Measurements from ENCODE around the gene MARCHF2.
A peak's percentile ranks its signal among the peaks of the same experiment; 100 is the strongest.
"Not testable (repeated sequence)": the region's sequence is repeated elsewhere in the genome, so short reads cannot be mapped to it uniquely, and the experiment has no call there.

Gene MARCHF2

GRCh38 chr19:8376373-8376974, 36.6 kb upstream of the MARCHF2 start:
- H3K36me3 ChIP-seq (ENCODE audit: insufficient read depth, low read depth, low read length); H3K4me3 ChIP-seq (ENCODE audit: low read length); H3K27me3 ChIP-seq (ENCODE audit: insufficient read depth, low read length); H3K27ac ChIP-seq (ENCODE audit: low read length); H3K9ac ChIP-seq (ENCODE audit: low read depth, low read length); H3K9me3 ChIP-seq (ENCODE audit: insufficient read depth, low read depth, low read length); H3K4me1 ChIP-seq (ENCODE audit: insufficient read depth, low read length): not testable (repeated sequence)

DNA sequence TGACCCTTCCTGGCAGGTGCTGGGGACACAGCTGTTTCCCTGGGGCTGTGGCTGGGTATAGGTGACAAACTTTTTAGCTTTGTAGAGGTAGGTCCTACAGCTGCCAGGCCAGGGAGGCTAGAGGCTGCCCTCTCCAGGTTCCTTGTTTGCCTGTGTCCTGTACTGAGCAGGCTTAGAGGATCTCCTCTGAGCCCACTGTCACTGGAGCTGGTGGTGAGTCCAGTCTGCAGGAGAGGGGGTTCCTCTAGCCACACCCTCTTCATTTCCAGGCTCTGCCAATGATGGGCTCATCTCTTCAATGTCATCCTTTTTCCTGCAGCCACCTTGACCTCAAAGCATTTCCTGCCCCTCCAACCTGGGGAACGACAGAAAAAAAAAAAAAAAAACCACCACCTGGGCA, 35.5 kb upstream of the MARCHF2 start:
- Histone ChIP-seq H3K27me3 (ENCODE audit: insufficient read depth, low read length) (no peaks in the 10 kb centered on the region), H3K4me3 (ENCODE audit: low read length) (no peak overlapping the region), H3K36me3 (ENCODE audit: insufficient read depth, low read depth, low read length) (no peaks in the 10 kb centered on the region), H3K9ac (ENCODE audit: low read depth, low read length) (no peak overlapping the region), H3K9me3 (ENCODE audit: insufficient read depth, low read depth, low read length) (no peaks in the 10 kb centered on the region), H3K4me1 (ENCODE audit: insufficient read depth, low read length) (no peaks in the 10 kb centered on the region), H3K27ac (ENCODE audit: low read length) (no peak overlapping the region)

DNA sequence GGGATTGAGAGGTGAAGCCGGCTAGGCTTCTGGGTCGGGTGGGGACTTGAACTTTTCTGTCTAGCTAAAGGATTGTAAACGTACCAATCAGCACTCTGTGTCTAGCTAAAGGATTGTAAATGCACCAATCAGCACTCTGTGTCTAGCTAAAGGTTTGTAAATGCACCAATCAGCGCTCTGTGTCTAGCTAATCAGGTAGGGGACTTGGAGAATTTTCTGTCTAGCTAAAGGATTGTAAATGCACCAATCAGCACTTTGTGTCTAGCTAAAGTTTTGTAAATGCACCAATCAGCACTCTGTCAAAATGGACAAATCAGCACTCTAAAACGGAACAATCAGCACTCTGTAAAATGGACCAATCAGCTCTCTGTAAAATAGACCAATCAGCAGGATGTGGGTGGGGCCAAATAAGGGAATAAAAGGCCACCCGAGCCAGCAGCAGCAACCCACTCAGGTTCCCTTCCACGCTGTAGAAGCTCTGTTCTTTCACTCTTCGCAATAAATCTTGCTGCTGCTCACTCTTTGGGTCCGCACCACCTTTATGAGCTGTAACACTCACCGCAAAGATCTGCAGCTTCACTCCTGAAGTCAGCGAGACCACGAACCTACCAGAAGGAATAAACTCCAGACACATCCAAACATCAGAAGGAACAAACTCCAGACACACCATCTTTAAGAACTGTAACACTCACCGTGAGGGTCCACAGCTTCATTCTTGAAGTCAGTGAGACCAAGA, 33.8 kb upstream of the MARCHF2 start:
- not testable (repeated sequence) for H3K9ac ChIP-seq (ENCODE audit: low read depth, low read length); H3K4me1 ChIP-seq (ENCODE audit: insufficient read depth, low read length); H3K27ac ChIP-seq (ENCODE audit: low read length); H3K27me3 ChIP-seq (ENCODE audit: insufficient read depth, low read length); H3K4me3 ChIP-seq (ENCODE audit: low read length); H3K36me3 ChIP-seq (ENCODE audit: insufficient read depth, low read depth, low read length); H3K9me3 ChIP-seq (ENCODE audit: insufficient read depth, low read depth, low read length)

- H3K4me1 ChIP-seq (ENCODE audit: insufficient read depth, low read length); H3K9ac ChIP-seq (ENCODE audit: low read depth, low read length); H3K27ac ChIP-seq (ENCODE audit: low read length); H3K27me3 ChIP-seq (ENCODE audit: insufficient read depth, low read length); H3K4me3 ChIP-seq (ENCODE audit: low read length); H3K36me3 ChIP-seq (ENCODE audit: insufficient read depth, low read depth, low read length); H3K9me3 ChIP-seq (ENCODE audit: insufficient read depth, low read depth, low read length): not testable (repeated sequence)
These were observed 28.5 kb upstream of the MARCHF2 start for GRCh38 chr19:8384569-8384968.

GRCh38 chr19:8385103-8385502, 28.0 kb upstream of the MARCHF2 start:
- H3K9ac ChIP-seq (ENCODE audit: low read depth, low read length); H3K9me3 ChIP-seq (ENCODE audit: insufficient read depth, low read depth, low read length); H3K4me3 ChIP-seq (ENCODE audit: low read length); H3K27me3 ChIP-seq (ENCODE audit: insufficient read depth, low read length); H3K4me1 ChIP-seq (ENCODE audit: insufficient read depth, low read length); H3K27ac ChIP-seq (ENCODE audit: low read length); H3K36me3 ChIP-seq (ENCODE audit: insufficient read depth, low read depth, low read length): not testable (repeated sequence)

GRCh38 chr19:8385566-8385965, 27.5 kb upstream of the MARCHF2 start:
- not testable (repeated sequence) for H3K27ac ChIP-seq (ENCODE audit: low read length); H3K9ac ChIP-seq (ENCODE audit: low read depth, low read length); H3K9me3 ChIP-seq (ENCODE audit: insufficient read depth, low read depth, low read length); H3K4me1 ChIP-seq (ENCODE audit: insufficient read depth, low read length); H3K36me3 ChIP-seq (ENCODE audit: insufficient read depth, low read depth, low read length); H3K27me3 ChIP-seq (ENCODE audit: insufficient read depth, low read length); H3K4me3 ChIP-seq (ENCODE audit: low read length)

GRCh38 chr19:8386419-8386818, 26.7 kb upstream of the MARCHF2 start:
- not testable (repeated sequence) for H3K27me3 ChIP-seq (ENCODE audit: insufficient read depth, low read length); H3K9me3 ChIP-seq (ENCODE audit: insufficient read depth, low read depth, low read length); H3K4me3 ChIP-seq (ENCODE audit: low read length); H3K4me1 ChIP-seq (ENCODE audit: insufficient read depth, low read length); H3K9ac ChIP-seq (ENCODE audit: low read depth, low read length); H3K36me3 ChIP-seq (ENCODE audit: insufficient read depth, low read depth, low read length); H3K27ac ChIP-seq (ENCODE audit: low read length)

DNA sequence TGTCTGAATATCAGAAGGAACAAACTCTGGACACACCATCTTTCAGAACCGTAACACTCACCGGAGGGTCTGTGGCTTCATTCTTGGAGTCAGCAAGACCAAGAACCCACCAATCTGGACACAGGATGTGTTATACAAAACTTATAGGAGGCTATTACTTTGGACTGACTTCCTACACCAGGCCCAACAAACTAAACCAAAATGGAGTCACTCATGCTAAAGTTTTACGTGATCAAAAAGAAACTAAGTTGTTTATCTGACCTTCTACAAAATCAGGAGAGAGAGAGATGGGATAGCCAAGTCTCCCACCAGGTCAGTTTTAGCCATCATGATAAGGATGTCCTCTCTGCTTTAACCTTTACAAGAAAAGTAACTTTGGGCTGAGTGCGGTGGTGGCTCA, 26.1 kb upstream of the MARCHF2 start:
- Histone ChIP-seq H3K9me3 (ENCODE audit: insufficient read depth, low read depth, low read length) (no peaks in the 10 kb centered on the region), H3K9ac (ENCODE audit: low read depth, low read length) (no peak overlapping the region), H3K27ac (ENCODE audit: low read length) (no peak overlapping the region), H3K4me3 (ENCODE audit: low read length) (no peak overlapping the region), H3K27me3 (ENCODE audit: insufficient read depth, low read length) (no peaks in the 10 kb centered on the region), H3K36me3 (ENCODE audit: insufficient read depth, low read depth, low read length) (no peaks in the 10 kb centered on the region), H3K4me1 (ENCODE audit: insufficient read depth, low read length) (no peaks in the 10 kb centered on the region; the same call in 1 of the 2 replicates)

- Histone ChIP-seq H3K36me3 (ENCODE audit: insufficient read depth, low read depth, low read length) (no peaks in the 10 kb centered on the region), H3K9me3 (ENCODE audit: insufficient read depth, low read depth, low read length) (no peaks in the 10 kb centered on the region), H3K9ac (ENCODE audit: low read depth, low read length) (no peak overlapping the region), H3K4me1 (ENCODE audit: insufficient read depth, low read length) (no peaks in the 10 kb centered on the region; the same call in 1 of the 2 replicates), H3K27me3 (ENCODE audit: insufficient read depth, low read length) (no peaks in the 10 kb centered on the region), H3K4me3 (ENCODE audit: low read length) (no peak overlapping the region), H3K27ac (ENCODE audit: low read length) (no peak overlapping the region)
These were observed 25.2 kb upstream of the MARCHF2 start for GRCh38 chr19:8387688-8388611.

DNA sequence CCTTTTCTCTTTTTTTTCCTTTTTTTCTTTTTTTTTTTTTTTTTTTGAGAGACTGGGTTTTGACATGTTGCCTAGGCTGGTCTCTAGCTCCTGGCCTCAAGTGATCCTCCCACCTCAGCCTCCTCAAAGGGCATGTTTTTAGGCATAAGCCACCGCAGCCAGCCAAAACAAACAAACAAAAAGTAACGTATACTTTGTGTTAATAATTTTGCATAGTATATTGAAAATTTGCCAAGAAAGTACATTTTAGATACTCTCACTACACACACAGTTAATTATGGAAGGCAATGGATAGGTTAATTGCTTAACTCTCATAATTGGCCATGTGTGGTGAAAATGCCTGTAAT, 24.5 kb upstream of the MARCHF2 start:
- H3K27me3 ChIP-seq (ENCODE audit: insufficient read depth, low read length) = no peaks in the 10 kb centered on the region
- H3K4me3 ChIP-seq (ENCODE audit: low read length) = no peak overlapping the region
- H3K9ac ChIP-seq (ENCODE audit: low read depth, low read length) = no peak overlapping the region
- H3K27ac ChIP-seq (ENCODE audit: low read length) = no peak overlapping the region
- no peaks in the 10 kb centered on the region for H3K36me3 ChIP-seq (ENCODE audit: insufficient read depth, low read depth, low read length)
- H3K4me1 ChIP-seq (ENCODE audit: insufficient read depth, low read length) = no peaks in the 10 kb centered on the region; the same call in 1 of the 2 replicates
- H3K9me3 ChIP-seq (ENCODE audit: insufficient read depth, low read depth, low read length) = no peaks in the 10 kb centered on the region

GRCh38 chr19:8389891-8390616, 23.1 kb upstream of the MARCHF2 start, which contains the start of gene RAB11B:
TSS of gene RAB11B (plus strand) at chr19:8390360. CDS start at chr19:8390417, 57 bp downstream.
- H3K9me3 ChIP-seq (ENCODE audit: insufficient read depth, low read depth, low read length) = no peaks in the 10 kb centered on the region
- peak within 1 kb of the TSS; percentile 86 for H3K4me3 ChIP-seq (ENCODE audit: low read length)
- H3K9ac ChIP-seq (ENCODE audit: low read depth, low read length) = peak within 1 kb of the TSS; percentile 99
- peak within 1 kb of the TSS; percentile 99 for H3K27ac ChIP-seq (ENCODE audit: low read length)
- no peaks in the 10 kb centered on the region for H3K36me3 ChIP-seq (ENCODE audit: insufficient read depth, low read depth, low read length)
- no peaks in the 10 kb centered on the region; the same call in 1 of the 2 replicates for H3K4me1 ChIP-seq (ENCODE audit: insufficient read depth, low read length)
- no peaks in the 10 kb centered on the region for H3K27me3 ChIP-seq (ENCODE audit: insufficient read depth, low read length)

Measured in iPS-20b (cell line).